Hepatic stellate cell (primary cell): Measurements from ENCODE around the gene ZNF292.
"Not testable (repeated sequence)": the region's sequence is repeated elsewhere in the genome, so short reads cannot be mapped to it uniquely, and the experiment has no call there.

ENCODE experiments used
- DNase-seq: peaks from one replicate; pipeline ENCODE4 v3.0.0; 2011; ENCODE audit warnings: low spot score

Gene ZNF292

DNA sequence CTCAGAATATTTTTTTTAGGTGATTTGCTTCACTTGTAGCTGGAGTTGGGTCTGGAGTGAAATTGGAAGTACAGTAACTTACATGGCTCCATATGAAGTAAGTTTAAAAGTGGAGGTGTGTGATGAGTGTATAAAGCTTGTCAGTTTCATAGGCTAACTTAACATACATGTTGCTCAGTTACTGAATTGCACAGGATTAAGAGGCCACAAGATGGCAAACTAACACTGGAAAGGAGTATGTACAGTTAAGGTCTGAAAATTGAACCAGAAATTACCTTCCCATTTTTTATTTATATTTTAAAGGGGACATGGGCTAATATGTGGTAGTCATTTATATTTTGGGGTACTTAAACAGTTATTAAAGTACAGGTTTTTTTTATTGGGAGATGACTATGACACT is 121.8 kb downstream of the ZNF292 start:
- no peak for DNase-seq

DNA sequence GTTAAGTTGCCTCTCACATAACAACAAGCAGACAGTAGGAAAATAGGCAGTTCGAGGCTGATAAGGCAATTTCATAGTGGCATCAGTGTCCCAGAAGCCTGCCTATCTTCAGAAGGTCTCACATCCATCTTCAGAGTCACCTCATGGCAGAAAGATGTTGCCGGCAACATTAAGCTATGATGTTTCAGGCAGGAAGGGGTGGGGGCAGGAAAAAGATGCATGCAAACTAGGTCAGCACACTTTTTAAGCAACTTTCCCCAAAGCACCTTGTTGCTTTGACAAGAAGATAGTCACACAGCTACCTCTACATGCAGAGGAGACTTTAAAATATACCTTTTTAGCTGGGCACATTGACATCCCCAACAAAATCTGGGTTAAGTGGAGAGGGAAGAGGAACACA is 123.8 kb downstream of the ZNF292 start:
- no peak for DNase-seq

DNA sequence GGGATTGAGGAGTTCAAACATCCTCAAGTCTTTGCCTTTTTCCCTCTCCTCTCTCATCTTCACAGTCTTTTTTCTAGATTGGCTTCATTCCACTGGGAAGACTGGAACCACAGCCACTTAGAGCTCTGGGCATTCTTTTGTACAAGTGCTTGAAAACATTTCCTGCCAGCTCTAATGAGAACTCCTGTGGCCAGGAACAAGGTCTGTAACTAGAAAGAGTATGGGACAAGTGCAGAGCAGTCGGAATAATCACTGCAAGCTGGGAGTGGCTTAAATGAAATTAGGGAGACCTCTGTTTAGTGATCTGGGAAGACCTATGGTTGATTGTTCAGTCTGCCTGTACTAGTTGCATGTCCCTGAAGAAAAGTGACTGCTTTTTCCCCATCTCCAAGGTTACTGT is 126.1 kb downstream of the ZNF292 start:
- DNase-seq: no peak

DNA sequence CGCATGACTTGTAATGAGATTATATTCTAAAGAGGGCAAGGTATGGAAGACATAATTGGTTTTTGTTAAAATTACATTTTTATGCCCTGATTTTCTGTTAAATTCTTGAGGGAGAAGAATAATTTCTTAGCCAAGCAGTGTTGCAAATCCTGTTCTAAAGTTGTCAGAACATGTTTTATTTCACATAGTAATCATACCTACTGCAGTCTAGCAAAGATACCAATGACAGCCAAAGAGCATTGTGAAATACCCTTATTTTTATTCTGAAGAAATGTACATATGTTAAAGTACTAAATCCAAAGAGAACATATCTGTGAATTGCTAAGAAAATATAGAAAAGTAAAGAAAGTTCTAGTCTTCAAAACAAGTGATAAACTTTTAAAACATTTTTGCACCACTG is 127.4 kb downstream of the ZNF292 start:
- DNase-seq: no peak

DNA sequence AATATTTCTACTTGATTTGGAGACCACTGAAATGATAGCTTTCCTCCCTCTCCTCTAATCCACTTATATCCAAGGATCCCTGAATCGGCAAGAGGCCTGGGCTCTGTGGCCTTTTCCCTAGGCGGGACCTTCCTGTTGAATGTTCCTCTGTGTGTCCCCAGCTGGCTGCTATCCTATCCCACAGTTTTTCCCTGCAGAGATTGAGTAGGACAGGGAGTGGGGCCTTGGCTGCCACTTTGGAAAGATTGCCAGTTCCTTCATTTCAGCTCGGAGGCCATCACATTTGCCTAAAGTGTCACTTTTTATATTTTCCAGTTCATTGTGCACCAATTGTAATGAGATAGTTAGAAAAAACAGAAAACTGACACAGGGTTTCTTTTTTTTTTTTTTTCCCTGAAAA is 128.1 kb downstream of the ZNF292 start:
- DNase-seq: no peak

DNA sequence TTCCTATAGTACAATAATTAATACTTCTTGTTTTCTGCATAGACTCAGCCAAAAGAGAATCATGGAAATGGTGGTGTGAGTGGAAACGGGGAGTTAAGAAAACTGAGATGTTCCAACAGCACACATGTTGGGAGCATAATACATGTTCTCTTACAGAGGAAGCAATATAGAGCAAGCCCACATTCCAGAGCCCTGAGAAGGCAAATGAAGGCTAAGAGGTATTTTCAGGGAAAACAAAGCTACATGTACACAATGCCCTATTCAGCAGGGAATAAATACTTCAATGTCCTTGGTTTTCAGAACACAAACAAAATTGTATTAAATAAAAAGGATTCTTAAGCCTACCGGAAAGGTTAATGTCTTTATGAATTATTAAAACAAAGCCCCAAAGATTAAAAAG is 131.9 kb downstream of the ZNF292 start:
- DNase-seq: no peak

DNA sequence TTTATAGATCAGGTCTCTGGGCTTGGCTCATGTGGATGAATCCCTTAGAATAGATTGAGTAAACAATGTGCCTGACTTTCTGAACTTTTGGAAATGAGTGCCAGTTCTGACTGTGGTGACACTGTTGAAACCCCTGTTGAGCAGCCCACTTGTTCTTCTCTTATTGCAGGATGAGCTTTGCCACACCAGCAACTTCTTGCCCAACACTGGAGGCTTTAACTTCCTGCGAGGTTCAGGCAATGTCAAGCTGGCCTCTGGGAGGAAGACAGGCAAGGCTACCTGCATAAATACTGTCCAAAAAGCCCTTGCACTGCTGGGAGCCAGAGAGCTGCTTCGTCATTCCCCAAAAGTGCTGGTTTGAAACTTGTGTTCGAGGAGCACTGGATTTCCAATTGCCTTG is 134.2 kb downstream of the ZNF292 start:
- DNase-seq: no peak

DNA sequence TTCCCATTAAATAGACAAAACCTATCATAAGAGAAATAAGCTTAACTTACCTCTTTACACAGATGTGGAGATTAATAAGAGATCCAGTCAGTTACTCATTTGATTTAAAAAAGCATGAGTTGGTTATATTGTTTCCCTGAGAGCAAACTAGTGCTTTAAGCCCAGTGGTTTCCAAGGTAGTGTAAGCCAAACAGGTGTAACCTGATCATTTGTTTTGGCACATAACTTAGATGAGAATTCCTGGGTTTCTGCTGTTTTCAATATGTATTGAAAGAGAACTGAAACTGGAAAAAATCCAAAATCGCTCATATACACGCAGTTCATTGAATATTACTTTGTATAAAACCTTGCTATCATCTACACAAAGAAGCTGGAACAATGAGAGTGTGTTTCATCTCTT is 136.5 kb downstream of the ZNF292 start:
- DNase-seq: no peak

DNA sequence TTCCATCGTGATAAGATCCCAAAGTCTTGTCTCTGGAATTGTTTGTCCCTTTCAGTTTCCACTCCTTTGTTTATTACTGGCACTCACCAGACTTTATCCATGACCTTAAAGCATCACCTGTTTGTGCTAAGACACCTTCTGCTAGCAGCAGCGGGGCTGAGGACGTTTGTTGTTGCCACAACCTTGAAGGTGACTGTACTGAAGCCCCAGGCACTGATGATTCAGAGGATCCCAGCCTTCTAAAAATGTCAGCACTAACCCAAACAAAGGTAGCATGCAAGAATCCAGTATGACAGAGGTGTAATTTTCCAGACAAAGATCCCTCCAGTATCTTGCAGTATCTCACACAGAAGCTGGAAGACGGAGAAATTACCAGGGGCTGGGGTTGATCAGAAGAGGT is 138.2 kb downstream of the ZNF292 start:
- DNase-seq: no peak

DNA sequence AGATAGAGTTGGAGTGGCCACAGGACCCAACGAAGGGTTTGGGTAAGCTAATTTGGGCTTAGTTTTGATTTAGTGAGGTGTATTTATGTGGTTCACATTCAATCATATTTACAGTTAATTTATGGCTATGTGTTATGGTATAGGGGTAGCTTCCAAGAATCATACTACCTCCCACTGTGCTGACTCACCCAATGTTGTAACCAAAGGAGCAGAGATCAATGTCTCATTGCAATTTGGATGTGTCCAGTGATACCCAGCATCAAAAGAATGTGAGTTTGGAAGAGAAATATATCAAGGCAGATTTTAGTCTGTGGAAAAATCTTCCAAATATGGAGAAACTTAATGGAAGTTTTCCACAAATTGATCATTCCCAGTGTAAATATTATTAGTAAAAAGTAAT is 141.8 kb downstream of the ZNF292 start:
- DNase-seq: no peak

DNA sequence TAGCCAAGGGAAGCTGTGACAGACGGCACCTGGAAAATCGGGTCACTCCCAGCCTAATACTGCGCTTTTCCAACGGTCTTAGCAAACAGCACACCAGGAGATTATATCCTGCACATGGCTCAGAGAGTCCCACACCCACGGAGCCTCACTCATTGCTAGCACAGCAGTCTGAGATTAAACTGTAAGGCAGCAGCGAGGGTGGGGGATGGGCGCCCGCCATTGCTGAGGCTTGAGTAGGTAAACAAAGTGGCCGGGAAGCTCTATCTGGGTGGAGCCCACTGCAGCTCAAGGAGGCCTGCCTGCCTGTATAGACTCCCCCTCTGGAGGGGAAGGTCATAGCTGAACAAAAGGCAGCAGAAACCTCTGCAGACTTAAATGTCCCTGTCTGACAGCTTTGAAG is 145.9 kb downstream of the ZNF292 start:
- not testable (repeated sequence) for DNase-seq

DNA sequence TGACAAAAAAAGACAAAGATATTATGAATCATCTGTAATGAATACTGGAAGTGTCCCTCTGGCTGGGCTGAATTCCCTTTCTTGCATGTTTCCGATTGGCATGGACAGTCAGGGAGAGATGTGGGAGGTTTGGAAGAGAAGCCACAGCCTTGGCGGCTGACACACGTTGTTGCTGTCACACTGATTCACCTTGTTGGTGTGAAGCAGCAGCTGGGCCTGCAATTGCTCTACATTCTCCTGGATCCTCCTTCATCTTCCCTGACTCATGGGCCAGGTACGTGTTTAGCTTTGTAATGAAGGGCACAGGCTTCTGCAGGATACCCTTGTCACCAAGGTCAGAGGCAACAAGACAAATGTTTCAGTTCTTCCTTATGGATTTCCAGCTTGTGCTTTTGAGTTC is 153.6 kb downstream of the ZNF292 start:
- DNase-seq: no peak

DNA sequence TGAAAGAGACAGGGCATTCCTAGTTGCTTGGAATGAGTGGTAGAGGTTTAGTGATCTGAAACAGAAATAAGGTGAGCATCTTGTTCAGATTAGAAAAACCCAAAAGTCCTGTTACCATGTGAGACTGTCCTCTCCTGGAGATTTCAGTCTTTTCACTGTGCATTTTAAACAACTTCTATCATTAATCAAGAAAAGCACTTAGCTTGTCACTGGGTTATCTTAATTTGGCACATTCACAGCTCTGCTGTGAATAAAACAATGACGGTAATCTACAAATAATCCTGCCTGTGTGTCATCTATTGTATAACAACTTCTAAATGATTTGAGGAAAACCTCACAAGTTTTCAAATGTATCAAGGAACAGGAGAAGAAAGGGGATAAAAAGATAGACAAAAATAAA is 157.5 kb downstream of the ZNF292 start:
- DNase-seq: no peak
